GM21619 (cell line): ENCODE measurements around the gene FAM180B.
A peak's percentile ranks its signal among the peaks of the same experiment; 100 is the strongest.

Experiments
- ATAC-seq: cut with Tn5 transposase; IDR thresholded peaks from one replicate; pipeline ENCODE4 v1.9.1; 2021; ENCODE audit not compliant: unreplicated experiment

Gene FAM180B

GRCh38 chr11:47566149-47566698 is 20.3 kb upstream of the FAM180B start:
- ATAC-seq, result no peak

GRCh38 chr11:47569646-47570045 is 16.8 kb upstream of the FAM180B start:
- no peak for ATAC-seq

- ATAC-seq, result no peak
Measured at GRCh38 chr11:47570651-47571356, 15.7 kb upstream of the FAM180B start.

- ATAC-seq, result no peak
Measured at GRCh38 chr11:47571357-47571729, 15.1 kb upstream of the FAM180B start.

- no peak for ATAC-seq
Measured at GRCh38 chr11:47571895-47572294, 14.6 kb upstream of the FAM180B start.

- ATAC-seq, result no peak
Measured at GRCh38 chr11:47572715-47573255, 13.7 kb upstream of the FAM180B start.

- ATAC-seq, result no peak
Measured at GRCh38 chr11:47573321-47573720, 13.2 kb upstream of the FAM180B start.

GRCh38 chr11:47577460-47578041 is 8.9 kb upstream of the FAM180B start:
- no peak for ATAC-seq

GRCh38 chr11:47578524-47579494 is 7.7 kb upstream of the FAM180B start, which contains the start of the genes KBTBD4 and NDUFS3:
Gene KBTBD4 (minus strand): TSS chr11:47578970. CDS start chr11:47578951, 19 bp downstream.
Gene NDUFS3 (plus strand): TSS chr11:47579074. CDS start chr11:47579092, 18 bp downstream.
- peak; percentile 93 for ATAC-seq

- no peak for ATAC-seq
Measured at GRCh38 chr11:47583844-47584243, 2.6 kb upstream of the FAM180B start.

GRCh38 chr11:47587039-47587716 is 700 bp downstream of the FAM180B start:
- no peak for ATAC-seq

GRCh38 chr11:47587723-47588326 is 1.3 kb downstream of the FAM180B start:
- ATAC-seq, result no peak

GRCh38 chr11:47589118-47589517 is 2.6 kb downstream of the FAM180B start:
- ATAC-seq, result no peak

GRCh38 chr11:47589584-47589976 is 3.1 kb downstream of the FAM180B start:
- ATAC-seq, result no peak

- no peak for ATAC-seq
Measured at GRCh38 chr11:47589977-47590861, 3.7 kb downstream of the FAM180B start.

GRCh38 chr11:47591764-47592163 is 5.3 kb downstream of the FAM180B start:
- ATAC-seq, result no peak

GRCh38 chr11:47592251-47592650 is 5.8 kb downstream of the FAM180B start:
- no peak for ATAC-seq

- ATAC-seq, result no peak
Measured at GRCh38 chr11:47592970-47593369, 6.5 kb downstream of the FAM180B start.

GRCh38 chr11:47593492-47593933 is 7.0 kb downstream of the FAM180B start:
- ATAC-seq, result no peak
